Stimulated activated naive CD4-positive, alpha-beta T cell (primary cell): ENCODE results near the gene DDOST.

Source experiments
- DNase-seq, 6 experiments: peaks; one replicate each; lab custom pipeline; 2025; lab: John Stamatoyannopoulos, UW

The DDOST gene

GRCh38 chr1:20661207-20662109 lies at the start of gene DDOST:
Gene DDOST (minus strand): TSS chr1:20661369. CDS start chr1:20661350, 19 bp downstream.
- DNase-seq: peak; percentile 88 to 95 (median 92)

- DNase-seq: no peak
These were observed 49.5 kb upstream of the DDOST start for GRCh38 chr1:20710469-20711284.

DNA sequence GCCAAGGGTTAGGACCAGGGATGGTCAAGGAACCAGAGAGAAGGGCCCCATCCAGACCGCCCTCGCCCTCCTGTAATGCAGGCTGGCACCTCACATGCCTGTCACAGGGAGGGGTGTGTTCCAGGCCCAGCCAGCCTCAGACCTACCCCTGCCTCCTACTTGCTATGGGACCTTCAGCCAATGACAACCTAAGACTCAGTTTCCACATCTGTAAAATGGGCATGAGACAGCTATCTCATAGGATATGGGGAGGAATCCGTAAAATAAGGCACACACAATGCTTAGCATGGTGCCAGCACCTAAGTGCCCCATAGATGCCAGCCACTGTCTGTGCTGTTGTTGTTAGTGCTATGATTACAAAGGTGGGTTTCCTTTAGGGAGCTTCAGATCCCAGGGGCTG lies 48.7 kb upstream of the DDOST start:
- no peak for DNase-seq

DNA sequence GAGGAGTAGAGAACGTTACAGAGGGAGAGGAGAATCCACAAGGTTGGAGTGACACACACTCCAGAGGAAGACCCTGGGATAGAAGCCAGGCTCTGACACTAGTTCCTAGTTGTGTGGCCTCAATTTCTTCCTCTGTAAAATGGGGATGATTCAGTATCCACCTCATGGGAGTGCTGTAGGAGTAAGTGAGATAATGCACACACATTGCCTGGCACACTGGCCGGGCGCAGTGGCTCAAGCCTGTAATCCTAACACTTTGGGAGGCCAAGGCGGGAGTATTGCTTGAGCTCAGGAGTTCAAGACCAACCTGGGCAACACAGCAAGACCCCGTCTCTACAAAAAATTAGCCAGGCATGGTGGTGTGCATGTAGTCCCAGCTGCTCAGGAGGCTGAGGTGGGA lies 47.7 kb upstream of the DDOST start:
- DNase-seq: no peak

DNA sequence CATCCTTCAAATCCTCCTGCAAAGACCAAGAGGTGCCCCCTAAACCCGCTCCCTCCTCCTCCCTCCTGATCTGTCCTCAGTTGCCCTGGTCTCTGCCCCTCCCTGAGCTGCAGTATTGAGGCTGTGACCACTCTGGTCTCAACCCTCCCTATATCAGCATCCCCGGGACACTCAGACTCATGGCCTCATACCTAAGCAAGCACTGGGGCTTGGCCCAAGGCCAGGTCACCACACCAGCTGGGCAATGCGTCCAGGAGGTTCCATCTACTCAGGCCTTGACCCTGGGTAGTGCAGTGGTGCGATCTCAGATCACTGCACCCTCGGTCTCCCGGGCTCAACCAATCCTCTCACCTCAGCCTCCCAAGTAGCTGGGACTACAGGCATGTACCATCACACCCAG lies 46.9 kb upstream of the DDOST start:
- no peak for DNase-seq

- no peak for DNase-seq
These were observed 45.7 kb upstream of the DDOST start for GRCh38 chr1:20706841-20707240.

DNA sequence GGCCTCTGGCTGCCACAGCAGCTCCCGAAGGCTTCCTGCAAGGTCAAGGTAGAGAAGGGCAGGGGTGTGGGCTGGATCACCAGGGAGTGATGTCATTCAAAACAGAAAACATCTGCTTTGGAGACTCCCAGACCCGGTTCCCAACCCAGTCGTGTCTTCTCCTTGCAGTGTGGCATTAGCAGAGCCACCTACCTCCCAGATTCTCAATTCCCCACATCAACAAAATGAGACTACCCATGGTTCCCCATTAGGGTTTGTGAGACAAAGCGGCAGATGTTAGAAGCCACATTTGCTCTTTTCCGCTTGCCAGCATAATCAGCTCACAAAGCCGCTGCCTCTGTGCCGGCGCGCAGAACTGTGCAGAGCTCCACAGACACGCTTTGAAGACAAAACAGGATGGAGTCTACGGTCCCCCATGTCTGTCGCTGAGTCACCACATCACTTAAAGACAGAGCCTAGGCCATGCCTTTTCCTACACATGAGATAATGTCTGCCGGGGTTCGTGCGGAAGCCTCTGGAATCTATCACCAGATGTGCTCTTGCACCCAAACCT lies 44.1 kb upstream of the DDOST start:
- no peak for DNase-seq

- no peak for DNase-seq
These were observed 43.4 kb upstream of the DDOST start for GRCh38 chr1:20704390-20705202.

DNA sequence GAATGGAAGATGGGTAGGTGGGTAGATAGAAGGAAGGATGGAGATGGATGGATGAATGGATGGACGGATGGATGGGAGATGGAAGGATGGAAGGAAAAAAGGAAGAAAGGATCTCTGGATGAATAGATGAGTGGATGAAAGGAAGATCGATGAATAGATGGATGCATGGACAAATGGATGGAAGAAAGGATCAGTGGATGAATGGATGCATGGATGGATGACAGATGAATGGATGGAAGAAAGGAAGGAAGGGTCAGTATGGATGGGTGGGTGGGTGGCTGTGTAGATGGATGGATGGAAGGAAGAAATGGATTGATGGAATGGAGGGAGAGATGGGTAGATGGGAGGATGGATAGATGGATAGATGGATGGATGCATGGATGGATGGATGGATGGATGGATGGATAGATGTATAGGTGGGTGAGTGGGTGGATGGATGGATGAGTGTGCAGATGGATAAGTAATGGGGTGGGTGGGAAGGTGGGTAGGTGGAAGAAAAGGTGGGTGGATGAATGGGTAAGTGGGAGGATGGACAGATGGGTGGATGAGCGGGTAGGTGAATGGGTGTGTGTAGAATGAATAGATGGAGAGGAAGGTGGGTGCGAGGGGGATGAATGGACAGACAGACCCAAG lies 42.1 kb upstream of the DDOST start:
- no peak for DNase-seq

- no peak for DNase-seq
These were observed 41.2 kb upstream of the DDOST start for GRCh38 chr1:20702416-20702815.

GRCh38 chr1:20701847-20702246 lies 40.7 kb upstream of the DDOST start:
- DNase-seq: no peak

GRCh38 chr1:20701446-20701845 lies 40.3 kb upstream of the DDOST start:
- no peak for DNase-seq

DNA sequence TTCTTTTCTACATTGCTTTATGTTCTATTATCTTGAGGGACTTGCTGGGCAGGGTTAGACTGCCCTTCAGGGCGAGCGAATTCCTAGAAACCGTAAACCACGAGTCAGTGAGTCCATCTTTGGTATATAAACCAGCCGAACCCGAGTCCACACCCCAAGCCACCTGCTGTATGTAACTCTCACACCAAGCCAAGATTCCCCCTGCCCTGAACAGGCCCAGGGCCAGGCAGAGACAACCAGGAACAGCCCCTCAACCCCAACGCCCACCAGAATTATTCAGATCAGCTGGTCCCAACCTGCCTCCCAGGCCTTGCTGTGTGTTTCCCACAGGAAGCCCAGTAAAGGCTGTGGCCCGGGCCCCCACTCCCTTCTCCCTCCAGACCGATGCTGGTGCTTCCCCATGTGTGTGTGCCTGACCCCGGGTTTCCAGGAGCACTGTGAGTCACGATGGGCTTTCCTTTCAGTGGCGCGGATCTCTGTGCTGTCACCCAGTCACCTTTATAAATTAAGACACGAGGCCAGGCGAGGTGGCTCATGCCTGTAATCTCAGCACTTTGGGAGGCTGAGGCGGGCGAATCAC lies 39.6 kb upstream of the DDOST start:
- DNase-seq: no peak

DNA sequence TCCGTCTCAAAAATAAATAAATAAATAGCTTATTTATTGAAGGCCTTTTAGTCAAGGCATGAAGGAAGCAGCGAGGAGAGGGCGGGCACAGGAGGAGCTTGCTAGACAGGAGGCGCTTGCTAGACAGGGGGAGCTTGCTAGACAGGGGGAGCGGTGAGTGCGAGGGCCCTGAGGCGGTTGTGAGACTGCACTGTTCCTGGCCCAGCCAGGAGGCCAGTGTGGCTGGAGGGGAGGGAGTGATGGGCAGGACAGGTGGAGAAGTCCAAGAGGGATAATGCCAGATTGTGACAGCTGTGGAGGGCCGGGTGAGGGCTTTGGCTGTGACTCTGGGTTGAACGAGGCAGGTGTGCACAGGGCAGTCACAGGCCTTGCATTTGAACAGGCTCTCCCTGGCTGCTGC lies 38.4 kb upstream of the DDOST start:
- DNase-seq: no peak

DNA sequence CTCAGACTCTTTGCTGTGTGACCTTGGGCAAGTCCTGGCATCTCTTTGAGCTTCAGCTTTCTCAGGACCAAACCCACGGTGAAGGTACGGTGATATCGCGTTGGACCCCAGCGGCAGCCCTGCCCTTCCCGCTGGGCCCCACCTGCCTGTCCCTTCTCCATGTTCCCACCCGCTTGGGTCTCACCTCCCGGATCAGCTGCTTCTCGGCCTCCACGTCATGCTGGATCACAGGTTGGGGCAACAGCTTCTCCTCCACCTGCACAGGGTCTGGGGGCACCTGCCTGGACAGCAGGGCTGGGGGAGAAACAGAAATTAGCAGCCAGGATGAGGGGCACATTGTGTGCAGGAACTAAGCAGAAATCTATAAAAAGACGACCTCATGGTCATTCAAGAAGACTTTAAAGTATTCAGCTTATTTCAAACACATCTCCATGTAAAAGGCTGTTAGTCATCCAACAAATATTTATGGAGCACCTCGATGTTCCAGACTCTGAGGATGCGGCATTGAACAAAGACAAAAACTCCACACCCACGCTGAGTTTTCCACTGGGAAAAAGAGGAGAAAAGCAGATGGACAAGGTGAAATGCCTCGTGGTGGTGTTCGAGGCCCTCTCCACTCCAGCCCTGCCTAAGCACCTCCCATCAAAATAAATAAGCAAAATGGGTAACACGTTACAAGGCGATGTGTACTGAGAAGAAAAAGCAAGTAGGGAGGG lies 37.2 kb upstream of the DDOST start:
- no peak for DNase-seq

DNA sequence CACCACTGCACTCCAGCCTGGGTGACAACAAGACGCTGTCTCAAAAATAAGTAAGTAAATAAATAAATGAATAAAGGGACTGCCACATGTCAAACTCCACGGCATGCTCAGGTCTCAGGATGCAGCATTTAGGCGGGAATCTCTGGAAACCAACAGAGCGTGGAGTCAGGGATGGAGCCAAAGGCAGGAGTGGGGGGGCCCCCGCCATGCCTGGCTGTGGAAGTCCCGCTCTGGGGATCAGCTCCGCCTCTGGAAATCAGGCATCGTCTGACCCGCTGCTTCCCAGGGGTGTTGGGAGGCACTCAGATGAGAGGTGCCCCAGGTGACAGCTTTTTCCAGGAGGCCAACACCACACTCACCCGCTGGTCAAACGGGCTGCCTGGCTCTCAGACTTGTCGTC lies 36.4 kb upstream of the DDOST start:
- DNase-seq: no peak

GRCh38 chr1:20696397-20697333 lies 35.5 kb upstream of the DDOST start:
- peak; percentile 46 to 74 (median 60) for DNase-seq

GRCh38 chr1:20695515-20695914 lies 34.3 kb upstream of the DDOST start:
- DNase-seq: no peak

DNA sequence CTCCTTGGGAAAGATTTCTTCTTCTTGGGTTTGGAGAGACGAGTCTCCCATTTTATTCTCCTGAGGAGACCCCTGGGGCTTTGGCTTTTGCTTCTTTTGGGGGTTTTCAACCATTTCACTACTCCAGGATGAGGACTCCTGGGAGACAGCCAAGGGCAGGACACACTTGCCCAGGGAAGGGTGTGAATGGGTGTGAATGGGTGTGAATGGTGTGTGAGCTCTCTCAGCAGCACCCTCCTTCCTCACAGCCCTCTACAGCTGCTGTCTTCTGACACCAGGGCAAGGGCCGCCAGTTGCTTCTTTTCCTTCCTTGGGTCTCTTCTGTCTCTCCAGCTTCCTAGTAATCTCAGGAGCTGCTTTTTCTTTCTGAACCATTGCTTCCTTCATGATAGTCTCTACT lies 32.5 kb upstream of the DDOST start:
- no peak for DNase-seq
